ENCODE measurements around the gene ONECUT1. TPM values are rescaled to one million over a fixed set of nuclear protein-coding genes. Genes with fewer than 3 reads are reported as not detected.
A peak's percentile ranks its signal among the peaks of the same experiment; 100 is the strongest.

The ONECUT1 gene
- total and polyA plus RNA-seq, 8 donors, result 0.18 to 1.2 TPM; not detected in 6

DNA sequence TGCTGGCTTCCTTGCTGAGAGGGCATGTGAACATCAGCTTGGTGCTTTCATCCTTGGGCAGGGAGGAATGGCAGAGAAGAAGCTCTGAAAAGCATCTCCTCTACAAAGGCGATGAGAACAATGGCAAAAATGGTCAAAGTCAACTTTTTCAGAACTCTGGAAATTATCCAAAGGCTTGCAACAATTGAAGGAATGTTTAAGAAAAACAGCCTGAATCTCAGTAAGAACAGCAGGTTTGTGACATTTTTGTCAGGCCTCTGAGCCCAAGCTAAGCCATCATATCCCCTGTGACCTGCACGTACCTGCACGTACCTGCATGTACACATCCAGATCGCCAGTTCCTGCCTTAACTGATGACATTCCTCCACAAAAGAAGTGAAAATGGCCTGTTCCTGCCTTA lies 51.8 kb downstream of the ONECUT1 start:
- Histone ChIP-seq H3K27me3 (no peaks in the 10 kb centered on the region), H3K4me3 (no peak overlapping the region), H3K9me3 (no peaks in the 10 kb centered on the region), H3K4me1 (peaks cover 0 to 13% (median 3%) of the 10 kb centered on the region in 4 donors), H3K27ac (no peak overlapping the region), H3K36me3 (no peaks in the 10 kb centered on the region)
- TF ChIP-seq EP300 (IDR thresholded peaks at IDR 0.05) (no peak), POLR2A (IDR thresholded peaks at IDR 0.05) (no peak), POLR2AphosphoS5 (IDR thresholded peaks at IDR 0.05) (no peak)
- TF ChIP-seq, protein P1, sequence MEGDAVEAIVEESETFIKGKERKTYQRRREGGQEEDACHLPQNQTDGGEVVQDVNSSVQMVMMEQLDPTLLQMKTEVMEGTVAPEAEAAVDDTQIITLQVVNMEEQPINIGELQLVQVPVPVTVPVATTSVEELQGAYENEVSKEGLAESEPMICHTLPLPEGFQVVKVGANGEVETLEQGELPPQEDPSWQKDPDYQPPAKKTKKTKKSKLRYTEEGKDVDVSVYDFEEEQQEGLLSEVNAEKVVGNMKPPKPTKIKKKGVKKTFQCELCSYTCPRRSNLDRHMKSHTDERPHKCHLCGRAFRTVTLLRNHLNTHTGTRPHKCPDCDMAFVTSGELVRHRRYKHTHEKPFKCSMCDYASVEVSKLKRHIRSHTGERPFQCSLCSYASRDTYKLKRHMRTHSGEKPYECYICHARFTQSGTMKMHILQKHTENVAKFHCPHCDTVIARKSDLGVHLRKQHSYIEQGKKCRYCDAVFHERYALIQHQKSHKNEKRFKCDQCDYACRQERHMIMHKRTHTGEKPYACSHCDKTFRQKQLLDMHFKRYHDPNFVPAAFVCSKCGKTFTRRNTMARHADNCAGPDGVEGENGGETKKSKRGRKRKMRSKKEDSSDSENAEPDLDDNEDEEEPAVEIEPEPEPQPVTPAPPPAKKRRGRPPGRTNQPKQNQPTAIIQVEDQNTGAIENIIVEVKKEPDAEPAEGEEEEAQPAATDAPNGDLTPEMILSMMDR (IDR thresholded peaks at IDR 0.05), result no peak
- DNase-seq, result no peak
- intact Hi-C loops (cut with DNase I; ENCODE audit: low total_unique reads), result loop anchor here (10.0 kb wide), 1 partner anchor 484 kb away; no protein-coding TSS in a partner anchor
- 71 to 83% (median 79%) methylated on average over 4 of the region's 4 CpGs for WGBS, 5 donors

- Histone ChIP-seq H3K4me1 (peaks cover 0 to 16% (median 3%) of the 10 kb centered on the region in 4 donors), H3K27me3 (no peaks in the 10 kb centered on the region), H3K36me3 (no peaks in the 10 kb centered on the region), H3K9me3 (no peaks in the 10 kb centered on the region), H3K27ac (no peak overlapping the region), H3K4me3 (no peak overlapping the region)
- intact Hi-C loops (cut with DNase I; ENCODE audit: low total_unique reads), result loop anchor here (10.0 kb wide), 1 partner anchor 483 kb away; no protein-coding TSS in a partner anchor
- 73 to 85% (median 76%) methylated on average over 3 of the region's 3 CpGs for WGBS, 5 donors
- DNase-seq, result no peak
- no peak for TF ChIP-seq POLR2A (IDR thresholded peaks at IDR 0.05)
- TF ChIP-seq, protein P1 (IDR thresholded peaks at IDR 0.05), result no peak
- no peak for TF ChIP-seq EP300 (IDR thresholded peaks at IDR 0.05)
- no peak for TF ChIP-seq POLR2AphosphoS5 (IDR thresholded peaks at IDR 0.05)
Measured at GRCh38 chr15:52737720-52738119, 52.4 kb downstream of the ONECUT1 start.

- no peak overlapping the region for H3K4me3 ChIP-seq
- peak in 1 of 3 donors; percentile 46 for TF ChIP-seq POLR2AphosphoS5 (IDR thresholded peaks at IDR 0.05)
- TF ChIP-seq EP300 (IDR thresholded peaks at IDR 0.05), result no peak
- TF ChIP-seq, protein P1 (IDR thresholded peaks at IDR 0.05), result peak in 5 of 7 experiments; percentile 60 to 91 (median 84)
- no peak for TF ChIP-seq POLR2A (IDR thresholded peaks at IDR 0.05)
- peak; percentile 63 to 85 for DNase-seq
- no peak overlapping the region for H3K27ac ChIP-seq
- WGBS, 5 donors, result 53 to 60% (median 59%) methylated on average over 4 of the region's 4 CpGs
- H3K27me3 ChIP-seq, result no peaks in the 10 kb centered on the region
- H3K36me3 ChIP-seq, result no peaks in the 10 kb centered on the region
- intact Hi-C loops (cut with DNase I; ENCODE audit: low total_unique reads), result loop anchor here (10.0 kb wide), 1 partner anchor 481 kb away; no protein-coding TSS in a partner anchor
- H3K9me3 ChIP-seq, result no peaks in the 10 kb centered on the region
- H3K4me1 ChIP-seq, result peaks cover 0 to 16% (median 3%) of the 10 kb centered on the region in 4 donors
Measured at GRCh38 chr15:52735231-52736089, 54.7 kb downstream of the ONECUT1 start.

DNA sequence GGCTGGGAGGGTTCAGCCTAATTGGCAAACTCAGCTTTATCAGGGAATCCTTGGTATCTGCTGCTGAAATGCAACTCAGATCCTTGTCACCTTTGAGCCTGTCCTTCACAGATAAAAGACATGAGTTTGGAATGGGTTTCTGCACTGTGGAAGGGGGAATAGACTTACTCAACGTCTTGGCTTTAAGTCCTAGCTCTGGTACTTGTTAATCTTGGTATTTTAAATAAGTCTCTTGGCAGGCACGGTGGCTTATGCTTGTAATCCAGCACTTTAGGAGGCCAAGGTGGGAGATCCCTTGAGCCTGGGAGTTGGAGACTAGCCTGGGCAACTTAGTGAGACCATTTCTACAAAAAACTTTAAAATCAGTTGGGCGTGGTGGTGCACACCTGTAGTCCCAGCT lies 55.8 kb downstream of the ONECUT1 start:
- no peak for TF ChIP-seq EP300 (IDR thresholded peaks at IDR 0.05)
- no peak for TF ChIP-seq POLR2A (IDR thresholded peaks at IDR 0.05)
- TF ChIP-seq, protein P1 (IDR thresholded peaks at IDR 0.05), result no peak
- no peak for TF ChIP-seq POLR2AphosphoS5 (IDR thresholded peaks at IDR 0.05)
- Histone ChIP-seq H3K36me3 (no peaks in the 10 kb centered on the region), H3K4me3 (no peak overlapping the region), H3K9me3 (no peaks in the 10 kb centered on the region), H3K4me1 (peaks cover 0 to 17% (median 8%) of the 10 kb centered on the region in 4 donors), H3K27ac (no peak overlapping the region), H3K27me3 (no peaks in the 10 kb centered on the region)
- intact Hi-C loops (cut with DNase I; ENCODE audit: low total_unique reads), result loop anchor here (10.0 kb wide), 1 partner anchor 480 kb away; no protein-coding TSS in a partner anchor
- 53 to 68% (median 59%) methylated on average over 3 of the region's 3 CpGs for WGBS, 5 donors
- no peak for DNase-seq
